Esophagus muscularis mucosa (tissue), 4 donors: ENCODE results near the gene SDK1. TPM values are rescaled to one million over a fixed set of nuclear protein-coding genes. Genes with fewer than 3 reads are reported as not detected.
A peak's percentile ranks its signal among the peaks of the same experiment; 100 is the strongest.

Experiments used
- DNase-seq: peaks from one replicate; pipeline ENCODE4 v3.0.0-alpha.2; 2017; ENCODE audit errors: extremely low spot score
- H3K27ac ChIP-seq, 4 donors: fragments of 200-600 bp; sonication (generic); replicated peaks in 1 of 4; 1 replicate in 3 of 4; 2 replicates in 1 of 4; pipeline ENCODE4 v1.5.1; 2016 to 2019; ENCODE audit warnings: mild to moderate bottlenecking in 1 of 4
- H3K27me3 ChIP-seq, 4 donors: fragments of 200-600 bp; sonication (generic); one replicate each; pipeline versions ENCODE4 v1.5.1 to v1.6.0; 2016 to 2019
- H3K36me3 ChIP-seq, 4 donors: fragments of 200-600 bp; sonication (generic); one replicate each; pipeline ENCODE4 v1.5.1; 2016 to 2019
- H3K4me1 ChIP-seq, 4 donors: fragments of 200-600 bp; sonication (generic); one replicate each; pipeline ENCODE4 v1.5.1; 2016 to 2019
- H3K4me3 ChIP-seq, 4 donors: fragments of 200-600 bp; sonication (generic); 1 replicate in 2 of 4; 2 replicates in 2 of 4; pipeline ENCODE4 v1.5.1; 2016 to 2019; ENCODE audit warnings: mild to moderate bottlenecking in 4 of 4, moderate library complexity in 1 of 4
- H3K9me3 ChIP-seq, 4 donors: fragments of 200-600 bp; sonication (generic); 1 replicate in 3 of 4; 2 replicates in 1 of 4; pipeline ENCODE4 v1.5.1; 2016 to 2019
- EP300 ChIP-seq: sonication (generic); formaldehyde crosslinking; IDR thresholded peaks from one replicate; pipeline ENCODE4 v1.6.1; 2017; ENCODE audit warnings: antibody characterized with exemption
- POLR2A ChIP-seq: fragments of 450-650 bp; IDR thresholded peaks from one replicate; pipeline ENCODE4 v1.6.1; 2017; ENCODE audit warnings: antibody characterized with exemption, moderate library complexity, mild to moderate bottlenecking, low read depth
- POLR2AphosphoS5 ChIP-seq, 2 donors: sonication (generic); formaldehyde crosslinking; IDR thresholded peaks; one replicate each; pipeline ENCODE4 v1.6.1; 2017; ENCODE audit warnings: antibody characterized with exemption in 2 of 2
- WGBS: methylation state at CpG from one replicate; pipeline ENCODE4 v1.1.5; 2018; 5-methylcytosine and 5-hydroxymethylcytosine counted together
- intact Hi-C: fragments of 100-400 bp; cut with DNase I; formaldehyde crosslinking; loops from one replicate; pipeline ENCODE4 v1.15.1; 2023
- total RNA-seq, 4 donors: library from RNA; depleted of rRNA; stranded (reverse); fragments of >200 nt; gene quantifications; one replicate each; pipeline versions ENCODE4 v1.1.0 to v1.2.1, GENCODE V29; 2016
- TF ChIP-seq, protein P1 (sequence below), 3 experiments: fragments of 200-600 bp in 2 of 3; fragments of 450-650 bp in 1 of 3; sonication (generic) in 2 of 3; IDR thresholded peaks; one replicate each; pipeline ENCODE4 v1.5.1; 2017 to 2019; ENCODE audit warnings: antibody characterized with exemption in 3 of 3, mild to moderate bottlenecking in 2 of 3, moderate library complexity in 1 of 3

The SDK1 gene
- total RNA-seq, 4 donors from 2014 or later: 7.8 to 18.6 (median 12.0) TPM

DNA sequence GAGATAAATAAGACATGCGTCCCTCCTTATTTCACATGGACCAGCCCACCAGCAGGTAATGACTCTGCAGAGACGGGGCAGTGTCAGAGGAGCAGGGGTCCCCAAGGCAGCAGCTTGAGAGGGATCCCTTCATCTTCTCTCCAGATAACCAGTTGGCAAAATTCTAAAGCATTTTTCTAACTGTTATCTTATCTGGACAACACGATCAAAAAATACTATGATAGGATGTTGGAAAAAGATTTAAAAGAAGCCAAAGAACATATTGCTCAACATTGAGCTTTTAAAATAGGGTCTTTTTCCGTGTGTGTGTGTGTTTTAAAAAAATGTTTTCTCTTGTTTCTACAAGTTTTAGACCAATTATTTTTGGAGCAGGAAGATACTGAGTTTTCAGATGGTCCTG, 641.2 kb downstream of the SDK1 start:
- Histone ChIP-seq H3K27me3 (peaks cover 0 to 14% (median 0%) of the 10 kb centered on the region in 4 donors), H3K36me3 (no peaks in the 10 kb centered on the region), H3K9me3 (peaks cover 0 to 16% (median 8%) of the 10 kb centered on the region in 4 donors), H3K27ac (no peak overlapping the region), H3K4me1 (no peaks in the 10 kb centered on the region), H3K4me3 (no peak overlapping the region)
- 92% methylated on average over 4 of the region's 4 CpGs for WGBS
- DNase-seq: no peak
- TF ChIP-seq POLR2AphosphoS5 (IDR thresholded peaks at IDR 0.05): no peak
- TF ChIP-seq EP300: no peak
- TF ChIP-seq, protein P1, sequence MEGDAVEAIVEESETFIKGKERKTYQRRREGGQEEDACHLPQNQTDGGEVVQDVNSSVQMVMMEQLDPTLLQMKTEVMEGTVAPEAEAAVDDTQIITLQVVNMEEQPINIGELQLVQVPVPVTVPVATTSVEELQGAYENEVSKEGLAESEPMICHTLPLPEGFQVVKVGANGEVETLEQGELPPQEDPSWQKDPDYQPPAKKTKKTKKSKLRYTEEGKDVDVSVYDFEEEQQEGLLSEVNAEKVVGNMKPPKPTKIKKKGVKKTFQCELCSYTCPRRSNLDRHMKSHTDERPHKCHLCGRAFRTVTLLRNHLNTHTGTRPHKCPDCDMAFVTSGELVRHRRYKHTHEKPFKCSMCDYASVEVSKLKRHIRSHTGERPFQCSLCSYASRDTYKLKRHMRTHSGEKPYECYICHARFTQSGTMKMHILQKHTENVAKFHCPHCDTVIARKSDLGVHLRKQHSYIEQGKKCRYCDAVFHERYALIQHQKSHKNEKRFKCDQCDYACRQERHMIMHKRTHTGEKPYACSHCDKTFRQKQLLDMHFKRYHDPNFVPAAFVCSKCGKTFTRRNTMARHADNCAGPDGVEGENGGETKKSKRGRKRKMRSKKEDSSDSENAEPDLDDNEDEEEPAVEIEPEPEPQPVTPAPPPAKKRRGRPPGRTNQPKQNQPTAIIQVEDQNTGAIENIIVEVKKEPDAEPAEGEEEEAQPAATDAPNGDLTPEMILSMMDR (IDR thresholded peaks at IDR 0.05): no peak
- no peak for TF ChIP-seq POLR2A
- intact Hi-C loops: no loop called here

DNA sequence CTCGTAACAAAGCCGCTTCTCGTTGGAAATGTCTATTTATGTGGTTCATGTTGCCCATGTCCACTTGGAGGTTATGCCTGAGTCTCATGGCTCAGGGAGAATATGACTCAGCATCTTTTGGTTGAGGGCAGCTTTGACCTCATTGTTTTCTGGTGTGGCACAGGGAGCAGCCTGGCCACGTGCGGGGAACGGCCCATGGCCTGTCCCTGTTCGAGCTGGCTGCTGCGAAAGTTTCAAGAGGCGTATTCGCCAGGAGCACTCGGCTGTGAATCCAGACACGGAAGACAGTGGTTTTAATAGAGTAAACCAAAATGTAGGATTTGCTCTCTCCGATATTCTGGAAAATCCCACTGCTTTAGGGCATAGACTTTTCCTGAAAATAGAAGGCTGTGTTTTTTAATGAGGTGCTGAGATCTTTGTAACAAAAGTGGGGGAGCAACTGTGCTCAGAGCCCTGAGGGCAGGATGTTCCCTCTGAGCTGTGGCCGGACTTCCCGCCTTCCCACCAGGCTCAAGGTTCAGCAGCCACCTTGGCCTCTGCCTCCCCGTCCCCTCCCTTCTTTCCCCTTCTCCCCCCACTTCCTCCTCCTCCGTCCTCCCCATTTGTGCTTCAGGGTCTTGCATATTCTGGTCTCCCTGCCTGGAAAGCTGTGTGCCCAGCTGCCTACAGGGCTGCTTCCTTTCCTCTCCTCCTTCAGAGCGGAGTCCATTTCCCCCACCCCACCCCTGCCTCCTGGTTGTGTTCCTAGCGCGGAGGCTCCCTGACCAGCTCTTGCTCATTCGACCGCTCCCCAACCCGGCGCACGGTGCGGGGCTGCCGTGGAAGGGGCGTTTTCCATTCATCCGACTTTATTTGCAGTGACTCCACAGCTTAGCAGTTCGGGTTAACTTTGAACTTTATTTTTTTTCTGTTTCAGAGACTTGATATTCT, 642.0 kb downstream of the SDK1 start:
- H3K27me3 ChIP-seq: peaks cover 0 to 15% (median 0%) of the 10 kb centered on the region in 4 donors
- no peaks in the 10 kb centered on the region for H3K36me3 ChIP-seq
- H3K4me3 ChIP-seq: no peak overlapping the region
- intact Hi-C loops: no loop called here
- H3K9me3 ChIP-seq: peaks cover 0 to 16% (median 8%) of the 10 kb centered on the region in 4 donors
- no peak for DNase-seq
- no peaks in the 10 kb centered on the region for H3K4me1 ChIP-seq
- H3K27ac ChIP-seq: no peak overlapping the region
- 90% methylated on average over 29 of the region's 30 CpGs for WGBS
- TF ChIP-seq, protein P1 (IDR thresholded peaks at IDR 0.05): no peak
- TF ChIP-seq POLR2A (no peak), POLR2AphosphoS5 (IDR thresholded peaks at IDR 0.05) (no peak), EP300 (no peak)

DNA sequence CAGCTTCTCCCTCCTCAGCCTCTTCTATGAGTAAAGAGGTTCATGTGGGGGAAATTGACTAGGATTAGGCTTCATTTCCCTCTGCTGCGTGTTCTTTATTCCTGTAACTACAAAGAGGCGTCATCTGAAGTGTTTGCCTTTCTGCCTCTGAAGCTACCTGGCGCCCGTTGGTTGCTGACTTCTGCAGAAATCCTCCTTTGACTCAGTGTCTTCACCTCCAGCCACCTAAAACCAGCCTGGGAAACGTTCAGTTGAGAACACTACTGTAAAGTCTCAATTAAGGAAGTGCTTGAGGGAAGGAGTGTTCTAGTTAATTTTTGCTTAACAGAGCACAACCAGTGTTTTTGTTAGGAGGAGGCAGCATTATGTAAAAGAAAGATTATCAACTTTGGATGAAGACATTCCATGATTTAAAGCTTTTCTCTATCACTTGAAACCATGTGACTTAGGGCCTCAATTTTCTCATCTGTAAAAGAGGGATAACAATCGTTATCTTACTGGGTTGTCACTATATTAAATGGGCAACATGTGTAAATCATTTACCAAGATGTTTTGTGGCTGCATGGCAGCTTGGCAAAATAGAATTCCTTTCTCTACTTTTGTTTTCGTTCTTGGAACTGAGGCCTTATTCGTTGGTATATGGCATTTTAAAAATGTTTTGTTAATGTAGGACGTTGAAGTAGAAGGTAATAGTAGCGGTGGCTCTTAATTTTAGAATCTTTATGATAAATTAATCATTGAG, 642.9 kb downstream of the SDK1 start:
- intact Hi-C loops: no loop called here
- 72% methylated on average over 10 of the region's 10 CpGs for WGBS
- peaks cover 0 to 5% (median 2%) of the 10 kb centered on the region in 4 donors for H3K4me1 ChIP-seq

DNA sequence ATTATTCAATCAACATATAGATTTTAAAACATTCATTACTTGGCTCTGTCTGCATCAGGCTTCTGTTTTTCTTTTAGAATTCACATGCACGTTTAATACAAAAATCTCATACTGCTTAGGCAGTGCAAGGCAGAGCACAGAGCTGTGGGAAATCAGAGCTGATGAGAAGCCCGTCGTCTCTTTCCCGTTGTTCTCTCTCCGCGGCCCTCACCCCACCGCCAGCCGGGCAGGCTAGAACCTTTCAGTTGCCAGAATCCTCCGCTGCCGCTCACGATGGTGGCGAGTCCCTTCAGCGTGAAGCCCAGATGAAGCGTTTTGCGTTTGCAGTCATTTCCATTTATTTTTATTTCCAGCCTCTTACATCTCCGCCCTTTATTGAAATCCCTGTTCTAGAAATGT, 648.2 kb downstream of the SDK1 start:
- Histone ChIP-seq H3K4me1 (peaks cover 0 to 8% (median 2%) of the 10 kb centered on the region in 4 donors), H3K27ac (no peak overlapping the region), H3K4me3 (peak overlapping the region in 3 of 4 donors; percentile 3 to 17 (median 8)), H3K27me3 (peaks cover 0 to 25% (median 0%) of the 10 kb centered on the region in 4 donors), H3K36me3 (peaks cover 0 to 5% (median 0%) of the 10 kb centered on the region in 4 donors), H3K9me3 (peaks cover 0 to 16% (median 8%) of the 10 kb centered on the region in 4 donors)
- DNase-seq: no peak
- no peak for TF ChIP-seq POLR2A
- TF ChIP-seq EP300: no peak
- TF ChIP-seq POLR2AphosphoS5 (IDR thresholded peaks at IDR 0.05): no peak
- TF ChIP-seq, protein P1 (IDR thresholded peaks at IDR 0.05): no peak
- 59% methylated on average over 16 of the region's 16 CpGs for WGBS
- intact Hi-C loops: no loop called here

More for the DNA sequence above, 642.9 kb downstream of the SDK1 start:
- Histone ChIP-seq H3K9me3 (peaks cover 0 to 16% (median 8%) of the 10 kb centered on the region in 4 donors), H3K36me3 (no peaks in the 10 kb centered on the region), H3K27ac (no peak overlapping the region), H3K27me3 (peaks cover 0 to 24% (median 0%) of the 10 kb centered on the region in 4 donors), H3K4me3 (no peak overlapping the region)
- TF ChIP-seq EP300: no peak
- no peak for TF ChIP-seq POLR2AphosphoS5 (IDR thresholded peaks at IDR 0.05)
- TF ChIP-seq, protein P1 (IDR thresholded peaks at IDR 0.05): no peak
- DNase-seq: no peak
